GM12892 (cell line): ENCODE measurements around the gene LDHA.
"Not testable (repeated sequence)": the region's sequence is repeated elsewhere in the genome, so short reads cannot be mapped to it uniquely, and the experiment has no call there.

Experiments used
- DNase-seq: peaks from one replicate; pipeline ENCODE4 v3.0.0; 2011; ENCODE audit not compliant: insufficient read length
- FAIRE-seq: peaks from 2 replicates; lab custom pipeline; 2011; peaks lifted over from hg19 to GRCh38; lab: Jason Lieb, UNC
- POLR2A ChIP-seq: IDR thresholded peaks from 2 replicates; pipeline ENCODE4 v1.6.1; 2011; ENCODE audit warnings: low read depth, low read length, control low read depth
- POLR2AphosphoS5 ChIP-seq: IDR thresholded peaks from 2 replicates; pipeline ENCODE4 v1.6.1; 2011; ENCODE audit warnings: low read depth, low read length, control low read depth
- TAF1 ChIP-seq: IDR thresholded peaks from 2 replicates; pipeline ENCODE4 v1.6.1; 2011; ENCODE audit warnings: low read depth, mild to moderate bottlenecking, control low read depth, low read length, borderline replicate concordance

LDHA gene

DNA sequence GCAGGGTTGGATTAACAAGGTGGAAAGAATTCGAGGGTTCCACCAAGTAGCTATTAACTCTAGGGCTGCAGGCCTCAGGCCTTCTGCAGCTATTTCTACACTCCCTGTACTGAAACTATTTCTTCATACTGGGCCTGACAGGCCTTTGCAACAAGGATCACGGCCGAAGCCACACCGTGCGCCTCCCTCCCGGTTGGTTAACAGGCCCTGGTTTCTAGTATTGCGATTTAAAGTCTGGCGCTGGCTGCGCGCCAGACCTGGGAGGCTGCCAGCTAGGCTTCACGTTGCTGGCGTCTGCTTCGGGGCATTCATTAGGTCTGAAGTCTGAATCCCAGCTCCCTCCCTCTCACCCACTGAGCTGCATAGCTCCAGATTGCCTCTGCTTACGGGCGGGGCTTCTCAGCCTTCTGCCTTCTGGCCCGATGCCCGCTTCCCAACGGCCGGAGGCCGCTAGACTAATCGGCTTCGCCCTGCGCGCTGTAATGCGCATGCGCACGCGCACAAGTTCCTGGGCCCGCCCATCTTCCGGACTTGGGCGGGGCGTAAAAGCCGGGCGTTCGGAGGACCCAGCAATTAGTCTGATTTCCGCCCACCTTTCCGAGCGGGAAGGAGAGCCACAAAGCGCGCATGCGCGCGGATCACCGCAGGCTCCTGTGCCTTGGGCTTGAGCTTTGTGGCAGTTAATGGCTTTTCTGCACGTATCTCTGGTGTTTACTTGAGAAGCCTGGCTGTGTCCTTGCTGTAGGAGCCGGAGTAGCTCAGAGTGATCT, 1.6 kb downstream of the LDHA start:
- DNase-seq: peak; percentile 87
- peak; percentile 78 for TF ChIP-seq POLR2A
- TF ChIP-seq POLR2AphosphoS5: peak; percentile 67
- 0 out of 2 replicates have a peak, but pooled peaks have one; percentile 34 for TF ChIP-seq TAF1
- peak; percentile 98 for FAIRE-seq

DNA sequence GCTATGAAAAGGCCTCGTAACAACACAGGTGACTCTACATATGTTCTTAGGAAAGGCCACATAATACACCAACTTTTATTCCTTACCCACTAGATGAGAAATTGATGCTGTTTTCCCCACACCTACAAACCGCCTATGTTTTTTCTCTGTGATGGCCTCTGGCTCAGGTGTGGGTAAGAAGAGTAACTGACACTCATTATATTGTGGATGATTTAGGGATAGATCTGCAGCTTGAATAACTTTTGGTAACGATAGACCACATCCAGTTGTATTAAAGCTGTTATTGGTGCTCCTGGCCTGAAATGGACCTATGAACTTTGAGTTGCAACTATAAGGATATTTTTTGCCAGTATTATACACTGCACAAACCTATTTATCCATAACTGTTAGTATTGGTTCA, 3.6 kb downstream of the LDHA start:
- no peak for DNase-seq
- TF ChIP-seq POLR2AphosphoS5: 0 out of 2 replicates have a peak, but pooled peaks have one; percentile 10
- TF ChIP-seq TAF1: no peak
- TF ChIP-seq POLR2A: no peak
- no peak for FAIRE-seq

DNA sequence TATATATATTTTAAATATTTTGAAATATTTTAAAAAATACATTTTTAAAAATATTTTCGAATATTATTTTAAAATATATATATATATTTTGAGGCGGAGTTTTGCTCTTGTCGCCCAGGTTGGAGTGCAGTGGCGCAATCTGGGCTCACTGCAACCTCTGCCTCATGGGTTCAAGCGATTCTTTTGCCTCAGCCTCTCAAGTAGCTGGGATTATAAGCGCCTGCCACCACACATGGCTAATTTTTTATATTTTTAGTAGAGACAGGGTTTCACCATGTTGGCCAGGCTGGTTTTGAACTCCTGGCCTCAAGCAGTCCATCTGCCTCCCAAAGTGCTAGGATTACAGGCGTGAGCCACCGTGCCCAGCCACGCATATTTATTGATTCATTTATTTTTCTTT, 6.7 kb downstream of the LDHA start:
- FAIRE-seq: not testable (repeated sequence)

DNA sequence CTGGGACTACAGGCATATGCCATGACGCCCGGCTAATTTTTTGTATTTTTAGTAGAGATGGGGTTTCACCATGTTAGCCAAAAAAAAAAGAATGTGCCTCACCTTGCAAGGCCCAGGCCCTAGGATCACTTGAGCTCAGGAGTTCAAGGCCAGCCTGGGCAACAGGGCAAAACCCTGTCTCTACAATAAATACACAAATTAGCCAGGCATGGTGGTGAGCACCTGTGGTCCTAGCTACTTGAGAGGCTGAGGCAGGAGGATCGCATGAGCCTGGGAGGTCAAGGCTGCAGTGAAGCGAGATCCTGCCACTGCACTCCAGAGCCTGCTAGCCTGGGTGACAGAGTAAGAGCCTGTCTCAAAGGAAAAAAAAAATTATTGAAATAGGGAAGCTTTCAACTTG, 9.7 kb downstream of the LDHA start:
- FAIRE-seq: no peak
- TF ChIP-seq POLR2A (no peak), TAF1 (no peak), POLR2AphosphoS5 (no peak)
- DNase-seq: no peak

More for the DNA sequence above, 6.7 kb downstream of the LDHA start:
- not testable (repeated sequence) for DNase-seq

DNA sequence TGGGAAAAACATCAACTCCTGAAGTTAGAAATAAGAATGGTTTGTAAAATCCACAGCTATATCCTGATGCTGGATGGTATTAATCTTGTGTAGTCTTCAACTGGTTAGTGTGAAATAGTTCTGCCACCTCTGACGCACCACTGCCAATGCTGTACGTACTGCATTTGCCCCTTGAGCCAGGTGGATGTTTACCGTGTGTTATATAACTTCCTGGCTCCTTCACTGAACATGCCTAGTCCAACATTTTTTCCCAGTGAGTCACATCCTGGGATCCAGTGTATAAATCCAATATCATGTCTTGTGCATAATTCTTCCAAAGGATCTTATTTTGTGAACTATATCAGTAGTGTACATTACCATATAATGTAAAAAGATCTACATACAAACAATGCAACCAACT, 13.0 kb downstream of the LDHA start:
- DNase-seq, FAIRE-seq: not testable (repeated sequence)

DNA sequence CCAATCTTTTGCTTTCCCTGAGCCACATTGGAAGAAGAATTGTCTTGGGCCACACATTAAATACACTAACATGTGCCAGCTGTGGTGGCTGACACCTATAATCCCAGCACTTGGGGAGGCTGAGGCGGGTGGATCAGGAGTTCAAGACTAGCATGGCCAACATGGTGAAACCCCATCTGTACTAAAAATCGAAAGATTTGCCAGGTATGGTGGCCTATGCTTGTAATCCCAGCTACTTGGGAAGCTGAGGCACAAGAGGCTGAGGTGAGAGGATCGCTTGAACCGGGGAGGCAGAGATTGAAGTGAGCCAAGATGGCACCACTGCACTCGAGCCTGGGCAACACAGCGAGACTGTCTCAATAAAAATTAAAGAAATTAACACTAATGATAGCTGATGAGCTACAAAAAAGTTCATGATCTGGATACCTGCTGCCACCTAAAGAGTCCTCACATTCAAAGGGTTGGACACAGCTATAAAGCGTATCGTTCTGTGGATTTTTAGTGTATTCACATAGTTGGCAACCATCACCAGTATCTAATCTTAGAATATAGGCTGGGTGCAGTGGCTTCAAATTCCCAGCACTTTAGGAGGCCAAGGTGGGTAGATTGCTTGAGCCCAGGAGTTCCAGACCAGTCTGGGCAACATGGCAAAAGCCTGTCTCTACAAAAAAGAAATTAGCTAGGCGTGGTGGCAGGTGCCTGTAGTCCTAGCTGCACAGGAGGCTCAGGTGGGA, 14.4 kb downstream of the LDHA start:
- FAIRE-seq: no peak
- TF ChIP-seq POLR2AphosphoS5 (peak; percentile 58; the same call in 1 of the 2 replicates), TAF1 (no peak), POLR2A (peak; percentile 64; the same call in 1 of the 2 replicates)
- DNase-seq: no peak

DNA sequence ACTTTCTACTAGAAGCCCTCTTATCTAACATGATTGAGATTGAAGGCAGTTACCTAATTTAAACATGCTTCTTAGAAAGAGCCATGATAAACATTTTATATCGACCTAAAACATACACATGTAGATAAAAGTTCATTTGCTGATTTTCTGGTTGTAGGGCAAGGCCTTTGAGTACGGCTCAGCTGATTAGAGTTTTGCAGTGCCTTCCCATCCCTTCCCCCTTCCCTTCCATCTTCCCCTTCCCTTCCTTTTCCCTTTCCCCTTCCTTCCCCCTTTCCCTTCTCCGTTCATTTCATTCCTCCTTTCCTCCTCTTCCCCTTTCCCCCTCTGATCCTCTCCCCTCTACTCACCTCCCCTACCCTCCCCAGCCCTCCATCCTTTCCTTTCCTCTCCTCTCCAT, 22.1 kb downstream of the LDHA start:
- FAIRE-seq: no peak
- DNase-seq: no peak
- no peak for TF ChIP-seq TAF1
- no peak for TF ChIP-seq POLR2A
- no peak for TF ChIP-seq POLR2AphosphoS5

DNA sequence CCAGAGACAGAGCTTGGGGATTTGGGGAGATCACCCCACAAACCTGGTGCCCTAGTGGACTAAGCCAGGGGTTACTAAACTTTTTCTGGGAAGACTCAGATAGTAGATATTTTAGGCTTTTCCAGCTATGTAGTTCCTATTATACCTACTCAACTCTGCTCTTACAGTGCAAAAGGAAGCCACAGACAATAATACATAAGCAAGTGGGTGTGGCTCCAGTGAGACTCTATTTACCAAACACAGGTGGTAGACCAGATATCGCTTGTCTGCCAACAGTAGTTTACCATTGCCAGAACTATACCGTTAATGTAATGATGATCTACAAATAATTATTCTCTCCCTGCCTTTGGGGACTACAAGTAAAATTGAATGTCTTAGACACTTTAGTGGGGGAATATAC, 24.7 kb downstream of the LDHA start:
- TF ChIP-seq POLR2A: no peak
- no peak for TF ChIP-seq POLR2AphosphoS5
- TF ChIP-seq TAF1: no peak
- DNase-seq (no peak), FAIRE-seq (no peak)

DNA sequence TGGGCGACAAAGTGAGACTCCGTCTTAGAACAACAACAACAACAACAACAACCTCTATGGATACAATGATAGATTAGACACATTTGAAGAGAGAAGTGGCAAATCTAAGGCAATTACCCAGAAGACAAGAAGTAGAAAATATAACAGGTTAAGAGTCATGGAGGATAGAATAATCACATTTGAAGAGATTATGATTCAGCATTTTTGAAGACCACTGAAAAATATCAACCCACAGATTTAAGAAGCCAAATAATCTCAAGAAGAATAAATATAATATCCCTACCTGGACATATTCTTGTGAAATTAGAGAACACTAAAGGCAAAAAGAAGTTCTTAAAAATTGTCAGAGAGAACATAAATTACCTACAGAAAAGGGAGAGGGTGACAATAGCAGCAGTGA, 25.7 kb downstream of the LDHA start:
- no peak for DNase-seq
- no peak for TF ChIP-seq TAF1
- no peak for TF ChIP-seq POLR2AphosphoS5
- TF ChIP-seq POLR2A: no peak
- no peak for FAIRE-seq

DNA sequence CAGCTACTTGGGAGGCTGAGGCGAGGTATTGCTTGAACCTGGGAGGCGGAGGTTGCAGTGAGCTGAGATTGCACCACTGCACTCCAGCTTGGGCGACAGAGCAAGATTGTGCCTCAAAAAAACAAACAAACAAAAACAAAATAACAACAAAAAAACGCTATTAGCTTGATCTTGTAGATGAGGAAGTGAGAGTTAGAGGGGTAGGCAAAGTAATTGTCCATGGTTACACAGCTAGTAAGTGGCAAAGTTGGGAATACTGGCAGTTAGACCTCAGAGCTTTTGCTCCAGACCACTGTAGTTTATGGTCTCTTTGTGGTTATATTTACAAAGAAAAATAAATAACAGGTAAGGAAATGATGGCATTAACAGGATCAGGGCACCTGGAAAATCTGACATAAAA, 32.9 kb downstream of the LDHA start:
- no peak for FAIRE-seq
- DNase-seq: no peak
- no peak for TF ChIP-seq TAF1
- TF ChIP-seq POLR2A: no peak
- no peak for TF ChIP-seq POLR2AphosphoS5

DNA sequence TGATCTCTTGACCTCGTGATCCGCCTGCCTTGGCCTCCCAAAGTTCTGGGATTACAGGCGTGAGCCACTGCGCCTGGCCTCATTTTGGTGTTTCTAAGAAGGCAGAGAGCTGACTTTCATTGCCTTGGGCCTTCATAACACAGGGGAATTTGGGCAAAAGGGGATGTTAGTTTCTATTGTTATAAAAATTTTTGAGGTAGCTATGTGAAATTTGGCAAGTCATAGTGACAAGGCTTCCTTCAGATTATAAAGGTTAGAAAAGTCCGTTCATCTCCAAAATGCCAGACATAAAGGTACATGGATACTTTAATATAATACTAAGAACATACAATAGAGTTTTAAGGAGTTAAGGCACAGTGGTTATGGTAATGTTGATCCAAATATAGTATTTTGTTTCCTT, 35.0 kb downstream of the LDHA start:
- DNase-seq (no peak), FAIRE-seq (no peak)
- TF ChIP-seq TAF1 (no peak), POLR2A (no peak), POLR2AphosphoS5 (no peak)

DNA sequence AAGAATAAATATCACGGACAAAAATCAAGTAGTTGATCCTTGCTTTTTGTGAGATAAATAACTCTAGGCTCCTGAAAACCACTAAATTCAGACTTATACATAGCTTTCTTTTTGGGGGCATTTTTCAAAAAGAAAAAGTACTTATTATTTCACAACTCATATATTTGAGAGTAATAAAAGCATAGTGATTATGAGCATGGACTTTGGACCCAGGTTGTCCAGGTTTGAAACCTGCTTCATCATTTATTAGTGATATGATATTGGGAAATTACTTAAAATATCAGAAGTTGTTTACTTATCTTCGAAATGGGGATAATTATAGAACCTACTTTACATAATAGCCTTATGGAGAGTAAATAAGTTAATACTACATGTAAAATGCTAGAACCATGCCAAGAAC, 44.3 kb downstream of the LDHA start:
- no peak for TF ChIP-seq POLR2A
- TF ChIP-seq TAF1: no peak
- no peak for TF ChIP-seq POLR2AphosphoS5
- FAIRE-seq: no peak

More for the DNA sequence above, 44.3 kb downstream of the LDHA start:
- no peak for DNase-seq
